ENCODE results near the gene UFC1.
A peak's percentile ranks its signal among the peaks of the same experiment; 100 is the strongest.

The UFC1 gene

GRCh38 chr1:161201836-161202712 lies 48.3 kb downstream of the UFC1 start, which contains the start of gene NDUFS2:
TSS of gene NDUFS2 (plus strand) at chr1:161202367. CDS start at chr1:161202386, 19 bp downstream.
- peak within 1 kb of the TSS; percentile 91 for H3K27ac ChIP-seq
- DNase-seq (ENCODE audit: low read depth, low spot score) = peak; percentile 94

- no peak for DNase-seq (ENCODE audit: low read depth, low spot score)
- no peak overlapping the region for H3K27ac ChIP-seq
These were observed 52.8 kb downstream of the UFC1 start for GRCh38 chr1:161206411-161207140.

- no peak overlapping the region for H3K27ac ChIP-seq
- DNase-seq (ENCODE audit: low read depth, low spot score) = no peak
These were observed 53.4 kb downstream of the UFC1 start for GRCh38 chr1:161207173-161207572.
